NCI-H146 (cell line): Measurements from ENCODE around the gene LSM4.
"Not testable (repeated sequence)": the region's sequence is repeated elsewhere in the genome, so short reads cannot be mapped to it uniquely, and the experiment has no call there.

ENCODE experiments used
- DNase-seq: peaks from one replicate; lab custom pipeline; 2025; lab: John Stamatoyannopoulos, UW

Gene LSM4

GRCh38 chr19:18340990-18341868 is 18.4 kb upstream of the LSM4 start:
- peak; percentile 62 for DNase-seq

- DNase-seq, result peak; percentile 54
Observed at GRCh38 chr19:18340190-18340989, 17.5 kb upstream of the LSM4 start, which contains the start of gene PGPEP1. Gene PGPEP1 (plus strand): TSS chr19:18340598. CDS start chr19:18340682, 84 bp downstream.

GRCh38 chr19:18339723-18340122 is 16.8 kb upstream of the LSM4 start:
- no peak for DNase-seq

GRCh38 chr19:18338541-18338940 is 15.7 kb upstream of the LSM4 start:
- no peak for DNase-seq

GRCh38 chr19:18336121-18336520 is 13.2 kb upstream of the LSM4 start:
- DNase-seq, result no peak

- DNase-seq, result no peak
Observed at GRCh38 chr19:18333680-18334079, 10.8 kb upstream of the LSM4 start.

- no peak for DNase-seq
Observed at GRCh38 chr19:18332917-18333530, 10.1 kb upstream of the LSM4 start.

- no peak for DNase-seq
Observed at GRCh38 chr19:18330868-18331267, 8.0 kb upstream of the LSM4 start.

GRCh38 chr19:18329035-18329376 is 6.1 kb upstream of the LSM4 start:
- DNase-seq, result no peak

- peak; percentile 97 for DNase-seq
Observed at GRCh38 chr19:18328340-18329034, 5.6 kb upstream of the LSM4 start.

- no peak for DNase-seq
Observed at GRCh38 chr19:18326772-18327171, 3.9 kb upstream of the LSM4 start.

GRCh38 chr19:18324373-18324731 is 1.5 kb upstream of the LSM4 start:
- not testable (repeated sequence) for DNase-seq

- peak; percentile 73 for DNase-seq
Observed at GRCh38 chr19:18322318-18322758, 538 bp downstream of the LSM4 start.

GRCh38 chr19:18321734-18322102 is 1.2 kb downstream of the LSM4 start:
- DNase-seq, result no peak

- DNase-seq, result no peak
Observed at GRCh38 chr19:18320865-18321733, 1.8 kb downstream of the LSM4 start.

GRCh38 chr19:18319591-18320135 is 3.2 kb downstream of the LSM4 start:
- no peak for DNase-seq

GRCh38 chr19:18317961-18318800 is 4.7 kb downstream of the LSM4 start:
- DNase-seq, result no peak

GRCh38 chr19:18313398-18313797 is 9.5 kb downstream of the LSM4 start:
- DNase-seq, result no peak

GRCh38 chr19:18312092-18312534 is 10.8 kb downstream of the LSM4 start:
- DNase-seq, result no peak
